ENCODE data around the gene RPE.

The RPE gene

DNA sequence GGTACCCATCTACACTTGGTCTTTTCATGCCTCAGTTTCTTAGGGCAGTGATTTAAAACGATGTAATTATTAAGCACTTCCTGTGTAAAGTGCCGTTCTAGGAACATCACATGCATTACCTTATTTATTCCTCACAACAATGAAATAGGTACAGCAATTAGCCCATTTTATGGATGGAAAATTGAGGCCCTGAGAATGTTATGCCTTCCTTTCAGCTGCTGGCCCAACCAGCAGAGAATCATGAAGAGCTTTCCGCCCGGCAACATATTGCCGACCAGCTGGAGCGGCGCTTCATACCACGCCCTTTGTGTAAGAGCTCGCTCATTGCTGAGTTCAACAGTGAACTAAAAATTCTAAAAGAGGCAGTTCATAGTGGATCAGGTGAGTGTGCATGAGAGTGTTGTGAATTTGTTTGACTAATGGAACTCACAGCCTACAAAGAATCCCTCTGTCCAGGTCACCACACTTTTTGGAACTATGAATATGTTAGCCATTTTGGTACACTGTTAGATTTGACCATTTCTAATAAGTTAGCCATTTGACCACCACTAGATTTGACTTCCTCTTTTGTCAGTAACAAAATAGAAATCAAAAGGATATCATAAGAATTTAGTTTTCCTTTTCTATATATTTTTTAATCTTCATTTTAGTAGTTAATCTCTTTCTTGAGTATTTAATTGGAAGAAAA lies 25.6 kb upstream of the RPE start:
- Histone ChIP-seq H3K4me3 (ENCODE audit: low read depth, low read length) (no peak overlapping the region), H3K27me3 (ENCODE audit: insufficient read depth, low read depth, severe bottlenecking) (no peaks in the 10 kb centered on the region), H3K9me3 (ENCODE audit: severe bottlenecking) (no peaks in the 10 kb centered on the region), H3K27ac (no peak overlapping the region), H3K36me3 (no peaks in the 10 kb centered on the region)
- DNase-seq: no peak
- TF ChIP-seq, protein P1, sequence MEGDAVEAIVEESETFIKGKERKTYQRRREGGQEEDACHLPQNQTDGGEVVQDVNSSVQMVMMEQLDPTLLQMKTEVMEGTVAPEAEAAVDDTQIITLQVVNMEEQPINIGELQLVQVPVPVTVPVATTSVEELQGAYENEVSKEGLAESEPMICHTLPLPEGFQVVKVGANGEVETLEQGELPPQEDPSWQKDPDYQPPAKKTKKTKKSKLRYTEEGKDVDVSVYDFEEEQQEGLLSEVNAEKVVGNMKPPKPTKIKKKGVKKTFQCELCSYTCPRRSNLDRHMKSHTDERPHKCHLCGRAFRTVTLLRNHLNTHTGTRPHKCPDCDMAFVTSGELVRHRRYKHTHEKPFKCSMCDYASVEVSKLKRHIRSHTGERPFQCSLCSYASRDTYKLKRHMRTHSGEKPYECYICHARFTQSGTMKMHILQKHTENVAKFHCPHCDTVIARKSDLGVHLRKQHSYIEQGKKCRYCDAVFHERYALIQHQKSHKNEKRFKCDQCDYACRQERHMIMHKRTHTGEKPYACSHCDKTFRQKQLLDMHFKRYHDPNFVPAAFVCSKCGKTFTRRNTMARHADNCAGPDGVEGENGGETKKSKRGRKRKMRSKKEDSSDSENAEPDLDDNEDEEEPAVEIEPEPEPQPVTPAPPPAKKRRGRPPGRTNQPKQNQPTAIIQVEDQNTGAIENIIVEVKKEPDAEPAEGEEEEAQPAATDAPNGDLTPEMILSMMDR (IDR thresholded peaks at IDR 0.05; ENCODE audit: low read depth, low read length): no peak

DNA sequence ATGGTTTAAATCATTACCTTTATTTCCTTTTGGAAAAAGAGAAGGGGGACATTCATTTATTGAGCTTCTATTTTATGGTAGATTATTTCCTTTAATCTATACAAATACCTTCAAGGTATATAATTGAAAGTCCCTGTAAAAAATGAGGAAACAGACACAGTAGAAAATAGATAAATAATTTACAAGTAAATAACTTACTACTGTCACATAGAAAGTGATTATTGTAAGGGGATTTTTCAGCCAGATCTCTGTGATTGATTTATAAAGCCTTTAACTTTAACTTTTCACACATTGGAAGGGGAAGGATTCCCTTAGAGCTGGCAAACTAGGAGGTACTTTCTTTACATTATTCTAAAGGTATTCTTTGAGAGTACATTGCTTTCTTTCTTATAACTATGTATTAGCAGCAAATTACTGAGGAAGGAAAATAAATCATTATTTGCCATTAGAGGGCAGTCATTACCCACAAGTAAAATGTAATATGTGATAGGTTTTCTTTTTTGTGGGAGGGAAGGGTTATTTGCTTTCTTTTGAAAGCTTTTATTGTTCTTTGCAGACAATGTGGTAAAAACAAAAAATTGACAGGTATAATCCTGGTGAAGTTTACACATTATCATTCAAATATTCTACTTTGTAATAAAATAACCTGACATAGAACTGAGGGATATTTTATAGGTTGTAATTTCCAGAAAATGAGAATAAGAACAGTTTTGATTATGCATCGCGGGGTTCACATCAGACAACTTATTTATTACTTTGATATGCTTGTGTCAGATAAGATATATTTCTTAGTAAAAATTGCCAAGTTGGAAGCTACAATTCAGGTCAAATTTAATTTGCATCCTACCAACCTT lies 24.8 kb upstream of the RPE start:
- TF ChIP-seq, protein P1 (IDR thresholded peaks at IDR 0.05; ENCODE audit: low read depth, low read length): no peak
- Histone ChIP-seq H3K9me3 (ENCODE audit: severe bottlenecking) (no peaks in the 10 kb centered on the region), H3K4me3 (ENCODE audit: low read depth, low read length) (no peak overlapping the region), H3K36me3 (no peaks in the 10 kb centered on the region), H3K27ac (no peak overlapping the region), H3K27me3 (ENCODE audit: insufficient read depth, low read depth, severe bottlenecking) (no peaks in the 10 kb centered on the region)
- DNase-seq: no peak

DNA sequence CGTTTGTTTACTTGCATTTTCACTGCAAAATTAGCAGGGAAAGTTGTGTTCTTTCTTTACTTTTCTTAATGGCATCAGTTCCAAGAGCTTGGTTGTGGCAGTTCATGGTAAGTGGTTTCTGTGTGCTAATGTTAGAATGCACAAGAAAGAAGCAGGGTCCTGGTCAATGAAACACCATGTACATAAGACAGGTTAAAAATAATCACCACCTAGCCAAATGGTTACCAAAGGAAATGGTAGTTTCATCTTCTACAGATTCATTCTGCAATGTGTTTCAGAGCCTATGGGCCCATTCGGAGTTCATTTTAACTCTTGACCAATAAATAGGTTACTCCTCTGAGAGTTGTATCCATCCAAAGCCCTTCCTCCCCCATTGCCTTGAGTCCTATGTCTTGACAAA lies 18.1 kb upstream of the RPE start:
- no peaks in the 10 kb centered on the region for H3K9me3 ChIP-seq (ENCODE audit: severe bottlenecking)
- no peak overlapping the region for H3K4me3 ChIP-seq (ENCODE audit: low read depth, low read length)
- no peaks in the 10 kb centered on the region for H3K27me3 ChIP-seq (ENCODE audit: insufficient read depth, low read depth, severe bottlenecking)
- H3K36me3 ChIP-seq: no peaks in the 10 kb centered on the region
- TF ChIP-seq, protein P1 (IDR thresholded peaks at IDR 0.05; ENCODE audit: low read depth, low read length): no peak
- no peak overlapping the region for H3K27ac ChIP-seq
- DNase-seq: no peak

DNA sequence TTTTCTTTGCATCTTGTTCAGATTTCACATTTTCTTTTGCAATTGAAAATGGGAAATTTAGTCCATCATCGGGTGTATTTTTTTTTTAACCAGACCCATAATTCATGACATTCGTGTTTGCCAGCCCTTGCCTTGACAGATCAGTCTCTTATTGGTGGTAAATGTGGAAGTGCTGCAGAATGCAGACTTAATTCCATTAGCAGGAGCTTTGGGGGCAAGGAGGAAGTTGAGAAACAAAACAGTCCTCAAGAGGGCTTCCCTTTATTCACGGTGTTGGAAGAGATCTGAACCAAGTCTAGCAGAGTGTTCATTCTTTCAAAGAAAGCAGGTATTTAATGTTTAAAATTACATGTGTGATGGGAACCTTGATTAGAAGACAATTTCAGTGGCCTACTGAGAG lies 16.6 kb upstream of the RPE start:
- Histone ChIP-seq H3K27me3 (ENCODE audit: insufficient read depth, low read depth, severe bottlenecking) (no peaks in the 10 kb centered on the region), H3K27ac (no peak overlapping the region), H3K4me3 (ENCODE audit: low read depth, low read length) (no peak overlapping the region), H3K36me3 (no peaks in the 10 kb centered on the region), H3K9me3 (ENCODE audit: severe bottlenecking) (no peaks in the 10 kb centered on the region)
- DNase-seq: no peak
- TF ChIP-seq, protein P1 (IDR thresholded peaks at IDR 0.05; ENCODE audit: low read depth, low read length): no peak

DNA sequence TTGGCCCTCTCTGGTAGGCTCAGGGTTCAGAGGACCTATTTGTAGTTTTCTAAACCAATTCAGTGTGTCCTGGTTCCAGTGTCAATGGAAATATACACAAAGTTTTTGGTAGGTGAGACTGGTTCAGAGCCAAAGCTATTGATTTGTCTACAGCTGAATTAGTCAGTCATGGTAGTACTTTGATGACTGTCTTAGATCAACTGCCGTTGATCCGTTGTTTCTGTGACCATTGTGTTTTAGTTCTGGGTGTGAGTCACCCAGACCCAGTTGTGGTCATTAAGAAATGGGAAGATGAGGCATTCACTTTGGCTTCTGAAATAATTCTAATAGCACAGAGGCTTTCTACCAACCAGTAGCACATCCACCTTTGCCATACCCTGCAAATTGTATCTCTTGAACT lies 16.0 kb upstream of the RPE start:
- no peak for DNase-seq
- TF ChIP-seq, protein P1 (IDR thresholded peaks at IDR 0.05; ENCODE audit: low read depth, low read length): no peak
- H3K4me3 ChIP-seq (ENCODE audit: low read depth, low read length): no peak overlapping the region

More for the DNA sequence above, 16.0 kb upstream of the RPE start:
- Histone ChIP-seq H3K27me3 (ENCODE audit: insufficient read depth, low read depth, severe bottlenecking) (no peaks in the 10 kb centered on the region), H3K36me3 (no peaks in the 10 kb centered on the region), H3K27ac (no peak overlapping the region), H3K9me3 (ENCODE audit: severe bottlenecking) (no peaks in the 10 kb centered on the region)

Data from WERI-Rb-1 (cell line).